Gastroesophageal sphincter (tissue), 4 donors: ENCODE data around the gene SP8. TPM values are rescaled to one million over a fixed set of nuclear protein-coding genes. Genes with fewer than 3 reads are reported as not detected.

ENCODE experiments used
- ATAC-seq: fragments of 150-250 bp; one replicate; pipeline ENCODE4 v1.9.1; 2016; ENCODE audit warnings: mild to moderate bottlenecking, moderate library complexity
- H3K27ac ChIP-seq, 4 donors: fragments of 200-600 bp; sonication (generic) in 3 of 4; 1 replicate in 3 of 4; 2 replicates in 1 of 4; pipeline ENCODE4 v1.5.1; 2016 to 2019
- H3K27me3 ChIP-seq: fragments of 200-600 bp; sonication (generic); one replicate; pipeline ENCODE4 v1.5.1; 2019
- H3K36me3 ChIP-seq, 2 donors: fragments of 200-600 bp; sonication (generic); one replicate each; pipeline ENCODE4 v1.5.1; 2019; ENCODE audit warnings: control low read depth in 1 of 2
- H3K4me1 ChIP-seq, 3 donors: fragments of 200-600 bp; sonication (generic); 1 replicate in 2 of 3; 2 replicates in 1 of 3; pipeline ENCODE4 v1.5.1; 2016 to 2019; ENCODE audit warnings: control low read depth in 2 of 3
- H3K4me3 ChIP-seq, 2 donors: fragments of 200-600 bp; sonication (generic); one replicate each; pipeline ENCODE4 v1.5.1; 2019; ENCODE audit warnings: mild to moderate bottlenecking in 1 of 2, moderate library complexity in 1 of 2
- H3K9me3 ChIP-seq, 3 donors: fragments of 200-600 bp; sonication (generic); one replicate each; pipeline ENCODE4 v1.5.1; 2017 to 2019; ENCODE audit warnings: control low read depth in 2 of 3
- CTCF ChIP-seq, 4 experiments: fragments of 200-600 bp in 2 of 4; fragments of 450-650 bp in 2 of 4; sonication (generic) in 1 of 4; IDR thresholded peaks; one replicate each; pipeline ENCODE4 v1.5.1; 2017 to 2019; ENCODE audit warnings: antibody characterized with exemption in 4 of 4, mild to moderate bottlenecking in 2 of 4, moderate library complexity in 2 of 4
- EP300 ChIP-seq: sonication (generic); formaldehyde crosslinking; IDR thresholded peaks from one replicate; pipeline ENCODE4 v1.6.1; 2017; ENCODE audit warnings: antibody characterized with exemption, mild to moderate bottlenecking
- POLR2A ChIP-seq, 2 donors: fragments of 450-650 bp; IDR thresholded peaks; one replicate each; pipeline ENCODE4 v1.6.1; 2017; ENCODE audit warnings: antibody characterized with exemption in 2 of 2, mild to moderate bottlenecking in 2 of 2, moderate library complexity in 1 of 2
- POLR2AphosphoS5 ChIP-seq: sonication (generic); formaldehyde crosslinking; IDR thresholded peaks from one replicate; pipeline ENCODE4 v1.6.1; 2017; ENCODE audit warnings: antibody characterized with exemption
- WGBS, 2 donors: methylation state at CpG; one replicate each; pipeline ENCODE4 v1.1.5; 2018; ENCODE audit warnings: low coverage in 1 of 2; 5-methylcytosine and 5-hydroxymethylcytosine counted together
- total RNA-seq, 4 donors: library from RNA; depleted of rRNA; stranded (reverse); fragments of >200 nt; gene quantifications; one replicate each; pipeline ENCODE4 v1.1.0, GENCODE V29; 2016

The SP8 gene
- total RNA-seq, 4 donors from 2014 or later: not detected

GRCh38 chr7:20790375-20790774 is 3.7 kb upstream of the SP8 start:
- ATAC-seq: no peak
- H3K36me3 ChIP-seq: no peaks in the 10 kb centered on the region
- no peak overlapping the region for H3K27ac ChIP-seq
- TF ChIP-seq POLR2A (IDR thresholded peaks at IDR 0.05) (no peak), CTCF (IDR thresholded peaks at IDR 0.05) (no peak), POLR2AphosphoS5 (no peak), EP300 (no peak)
- 2 to 13% methylated on average over 5 of the region's 5 CpGs for WGBS, 2 donors
- no peak overlapping the region for H3K4me3 ChIP-seq
- H3K27me3 ChIP-seq: peaks cover 100% of the 10 kb centered on the region
- H3K4me1 ChIP-seq: peaks cover 0 to 28% (median 13%) of the 10 kb centered on the region in 3 donors
- peaks cover 0 to 12% (median 0%) of the 10 kb centered on the region in 3 donors for H3K9me3 ChIP-seq

DNA sequence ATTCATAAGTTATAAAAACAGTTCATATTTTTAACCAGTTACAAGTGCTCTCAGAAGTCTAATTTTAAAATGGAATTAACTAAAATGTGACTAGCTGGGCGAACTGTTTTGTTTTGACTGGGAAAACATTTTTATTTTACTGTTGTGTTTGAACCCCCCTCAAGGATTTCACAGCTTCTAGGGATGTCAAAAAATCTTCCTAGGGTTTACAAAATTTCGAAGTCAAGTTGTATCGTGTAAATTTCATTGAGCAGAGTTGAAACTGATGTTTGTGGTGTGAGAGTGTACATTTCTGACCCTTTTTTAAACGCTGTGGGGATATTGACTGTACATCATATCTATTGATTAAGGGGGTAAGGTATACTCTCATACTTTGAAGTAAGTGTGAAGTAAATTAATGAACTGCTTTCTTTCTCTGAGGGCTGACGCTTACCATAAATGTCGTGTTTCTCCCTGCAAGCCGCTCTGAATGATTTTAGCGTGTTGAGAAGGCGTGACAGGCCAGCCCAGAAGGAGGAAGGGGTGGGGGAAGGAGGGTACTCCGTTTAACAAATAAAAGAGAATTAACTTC is 1.8 kb upstream of the SP8 start:
- peaks cover 0 to 46% (median 22%) of the 10 kb centered on the region in 3 donors for H3K4me1 ChIP-seq
- H3K27ac ChIP-seq: no peak overlapping the region
- H3K27me3 ChIP-seq: peaks cover 100% of the 10 kb centered on the region
- TF ChIP-seq EP300 (no peak), CTCF (IDR thresholded peaks at IDR 0.05) (no peak), POLR2A (IDR thresholded peaks at IDR 0.05) (no peak), POLR2AphosphoS5 (no peak)
- 14 to 20% methylated on average over 6 to 10 of the region's 10 CpGs for WGBS, 2 donors
- no peak for ATAC-seq
- H3K36me3 ChIP-seq: no peaks in the 10 kb centered on the region
- peaks cover 0 to 12% (median 0%) of the 10 kb centered on the region in 3 donors for H3K9me3 ChIP-seq
- H3K4me3 ChIP-seq: no peak overlapping the region

GRCh38 chr7:20787660-20788419 is 1.2 kb upstream of the SP8 start:
- peaks cover 0 to 48% (median 22%) of the 10 kb centered on the region in 3 donors for H3K4me1 ChIP-seq
- peaks cover 0 to 12% (median 0%) of the 10 kb centered on the region in 3 donors for H3K9me3 ChIP-seq
- H3K36me3 ChIP-seq: no peaks in the 10 kb centered on the region
- TF ChIP-seq POLR2AphosphoS5 (no peak), CTCF (IDR thresholded peaks at IDR 0.05) (no peak), POLR2A (IDR thresholded peaks at IDR 0.05) (no peak), EP300 (no peak)
- H3K4me3 ChIP-seq: no peak overlapping the region
- WGBS, 2 donors: 11 to 12% methylated on average over 15 to 21 of the region's 21 CpGs
- no peak for ATAC-seq
- no peak overlapping the region for H3K27ac ChIP-seq
- H3K27me3 ChIP-seq: peaks cover 100% of the 10 kb centered on the region

DNA sequence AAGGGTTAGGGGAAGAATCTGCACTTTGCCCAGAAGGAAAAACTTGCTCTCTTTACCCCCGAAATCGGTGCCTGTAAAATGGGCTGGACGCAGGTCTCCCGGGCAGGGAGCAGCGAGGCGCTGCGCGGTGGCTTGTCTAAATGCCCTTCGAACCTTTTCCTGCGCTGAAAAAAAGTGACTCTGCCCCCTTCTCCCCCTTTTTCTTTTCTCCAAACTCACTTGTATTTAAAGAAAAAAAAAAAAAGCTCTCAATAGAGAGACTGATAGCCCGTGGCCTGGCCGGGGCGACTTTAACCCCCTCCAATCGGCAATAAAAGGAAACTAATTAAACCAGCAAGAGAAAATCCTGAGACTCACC is 286 bp downstream of the SP8 start:
- H3K27me3 ChIP-seq: peaks cover 100% of the 10 kb centered on the region
- H3K9me3 ChIP-seq: peaks cover 0 to 11% (median 0%) of the 10 kb centered on the region in 3 donors
- H3K27ac ChIP-seq: no peak overlapping the region
- peaks cover 0 to 48% (median 22%) of the 10 kb centered on the region in 3 donors for H3K4me1 ChIP-seq
- no peaks in the 10 kb centered on the region for H3K36me3 ChIP-seq
- H3K4me3 ChIP-seq: peak overlapping the region in 1 of 2 donors; percentile 33
- no peak for TF ChIP-seq POLR2A (IDR thresholded peaks at IDR 0.05)
- TF ChIP-seq CTCF (IDR thresholded peaks at IDR 0.05): no peak
- TF ChIP-seq EP300: no peak
- no peak for TF ChIP-seq POLR2AphosphoS5
- no peak for ATAC-seq
- WGBS, 2 donors: 3% methylated on average over 6 to 14 of the region's 14 CpGs

GRCh38 chr7:20786049-20786412 is 655 bp downstream of the SP8 start:
- H3K4me1 ChIP-seq: peaks cover 0 to 46% (median 22%) of the 10 kb centered on the region in 3 donors
- no peak for TF ChIP-seq EP300
- no peak for TF ChIP-seq CTCF (IDR thresholded peaks at IDR 0.05)
- TF ChIP-seq POLR2AphosphoS5: no peak
- TF ChIP-seq POLR2A (IDR thresholded peaks at IDR 0.05): no peak
- H3K4me3 ChIP-seq: peak overlapping the region in 1 of 2 donors; percentile 33
- H3K36me3 ChIP-seq: no peaks in the 10 kb centered on the region
- ATAC-seq: no peak
- peaks cover 0 to 7% (median 0%) of the 10 kb centered on the region in 3 donors for H3K9me3 ChIP-seq
- no peak overlapping the region for H3K27ac ChIP-seq
- peaks cover 100% of the 10 kb centered on the region for H3K27me3 ChIP-seq
- 4 to 16% methylated on average over 10 of the region's 10 CpGs for WGBS, 2 donors
